Activated CD8-positive, alpha-beta memory T cell treated with anti-CD3 and anti-CD28 coated beads, Interleukin-2, amount 10 ng/mL, durations not matched to agents 7 days and 5 days (primary cell): Measurements from ENCODE around the gene UBAP2. TPM values are rescaled to one million over a fixed set of nuclear protein-coding genes. Genes with fewer than 3 reads are reported as not detected.
A peak's percentile ranks its signal among the peaks of the same experiment; 100 is the strongest.

Experiments used
- ATAC-seq: fragments of 150-1000 bp; cut with Tn5 transposase; one replicate; pipeline ENCODE4 v1.10.0; 2021; ENCODE audit warnings: moderate library complexity
- CTCF ChIA-PET: fragments of 350-600 bp; sonication (Branson Sonifier 250); formaldehyde crosslinking; loops from one replicate; lab custom pipeline; 2021; ENCODE audit warnings: antibody characterized with exemption; lab: Charles Lee
- DNase-seq: peaks from one replicate; pipeline ENCODE4 v3.0.0-alpha.2; 2020
- H3K27ac Mint-ChIP-seq: one replicate; pipeline ENCODE4 v1.8.0; 2021; ENCODE audit warnings: mild to moderate bottlenecking, mixed read lengths
- H3K27me3 Mint-ChIP-seq: one replicate; pipeline ENCODE4 v1.8.0; 2021; ENCODE audit warnings: mixed read lengths
- H3K36me3 Mint-ChIP-seq: one replicate; pipeline ENCODE4 v1.8.0; 2021; ENCODE audit warnings: mild to moderate bottlenecking, mixed read lengths
- H3K4me1 Mint-ChIP-seq: one replicate; pipeline ENCODE4 v1.8.0; 2021; ENCODE audit warnings: mixed read lengths
- H3K4me3 Mint-ChIP-seq: one replicate; pipeline ENCODE4 v1.8.0; 2021; ENCODE audit warnings: mild to moderate bottlenecking, moderate library complexity, mixed read lengths
- H3K9me3 Mint-ChIP-seq: one replicate; pipeline ENCODE4 v1.8.0; 2022; ENCODE audit warnings: low read depth, mixed read lengths
- total RNA-seq, 2 experiments: library from RNA; stranded (reverse); gene quantifications; one replicate each; pipeline ENCODE4 v1.2.3, GENCODE V29; 2021

UBAP2 gene
- total RNA-seq, 2 experiments from 2014 or later, result 50.5 to 60.9 TPM

- no peaks in the 10 kb centered on the region for H3K27me3 Mint-ChIP-seq
- no peaks in the 10 kb centered on the region for H3K9me3 Mint-ChIP-seq
- H3K4me1 Mint-ChIP-seq, result no peaks in the 10 kb centered on the region
- CTCF ChIA-PET, result interaction anchor here (0.7 to 2.0 kb wide), 5 partner anchors 13 to 109 kb away, joined by 3 to 5 read pairs (median 3); no protein-coding TSS in a partner anchor
- H3K4me3 Mint-ChIP-seq, result no peak overlapping the region
- DNase-seq (no peak), ATAC-seq (peak; percentile 50)
- H3K27ac Mint-ChIP-seq, result no peak overlapping the region
- peaks cover 33% of the 10 kb centered on the region for H3K36me3 Mint-ChIP-seq
Observed at GRCh38 chr9:33921967-33922895, 126.5 kb downstream of the UBAP2 start.

GRCh38 chr9:33919276-33919897 is 129.3 kb downstream of the UBAP2 start:
- H3K27me3 Mint-ChIP-seq, result no peaks in the 10 kb centered on the region
- H3K27ac Mint-ChIP-seq, result peak overlapping the region; percentile 41
- CTCF ChIA-PET, result no interaction called here
- ATAC-seq (no peak), DNase-seq (no peak)
- peaks cover 35% of the 10 kb centered on the region for H3K36me3 Mint-ChIP-seq
- no peaks in the 10 kb centered on the region for H3K9me3 Mint-ChIP-seq
- H3K4me1 Mint-ChIP-seq, result no peaks in the 10 kb centered on the region
- no peak overlapping the region for H3K4me3 Mint-ChIP-seq

DNA sequence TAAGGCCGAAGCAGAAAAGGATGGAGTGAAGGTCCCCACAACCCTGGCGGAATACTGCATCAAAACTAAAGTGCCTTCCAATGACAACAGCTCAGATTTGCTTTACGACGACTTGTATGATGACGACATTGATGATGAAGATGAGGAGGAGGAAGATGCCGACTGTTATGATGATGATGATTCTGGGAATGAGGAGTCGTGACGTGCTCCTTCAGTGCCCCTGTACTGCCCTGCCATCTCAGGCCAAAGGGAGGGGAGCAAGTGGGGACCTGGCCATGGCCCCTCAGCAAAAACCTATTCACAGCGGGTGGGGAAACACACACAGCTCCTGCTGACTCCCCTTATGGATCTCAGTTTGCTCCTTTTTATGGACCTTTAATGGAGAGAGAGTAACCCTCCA is 131.7 kb downstream of the UBAP2 start:
- no peak for DNase-seq
- CTCF ChIA-PET, result interaction anchor here (1.2 to 1.4 kb wide), 2 partner anchors 19 to 196 kb away, joined by 3 to 5 read pairs; no protein-coding TSS in a partner anchor
- H3K9me3 Mint-ChIP-seq, result no peaks in the 10 kb centered on the region

DNA sequence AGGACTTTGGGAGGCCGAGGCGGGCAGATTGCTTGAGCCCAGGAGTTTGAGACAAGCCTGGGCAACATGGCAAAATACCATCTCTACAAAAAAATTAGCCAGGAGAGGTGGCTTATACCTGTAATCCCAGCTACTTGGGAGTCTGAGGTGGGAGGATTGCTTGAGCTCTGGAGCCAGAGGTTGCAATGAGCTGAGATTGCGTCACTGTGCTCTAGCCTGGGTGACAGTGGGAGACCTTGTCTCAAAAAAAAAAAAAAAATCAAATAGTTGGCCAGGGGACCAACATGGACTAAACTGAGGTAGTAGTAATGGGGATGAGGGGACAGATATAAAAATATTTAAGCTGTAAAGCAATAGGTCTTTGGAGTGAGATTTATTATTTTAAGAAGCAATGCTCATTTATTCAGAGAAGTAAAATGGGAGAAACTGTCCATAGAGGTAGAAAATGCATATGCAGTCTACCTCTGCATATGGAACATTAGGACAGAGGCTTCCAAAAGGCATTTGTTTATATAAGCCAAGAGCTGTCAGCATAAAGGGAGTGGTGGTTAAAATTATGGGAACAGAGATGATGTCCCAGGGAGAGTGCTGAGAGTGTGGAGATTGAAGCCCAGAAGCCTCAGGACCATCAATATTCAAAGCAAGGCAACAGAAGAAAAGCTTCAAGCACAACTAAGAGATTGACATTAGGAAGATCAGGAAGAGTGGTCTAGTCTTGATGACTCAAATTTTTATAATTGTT is 133.6 kb downstream of the UBAP2 start:
- H3K27ac Mint-ChIP-seq, result no peak overlapping the region

More for the DNA sequence above, 131.7 kb downstream of the UBAP2 start:
- no peaks in the 10 kb centered on the region for H3K27me3 Mint-ChIP-seq
- peaks cover 31% of the 10 kb centered on the region for H3K36me3 Mint-ChIP-seq
- no peak overlapping the region for H3K27ac Mint-ChIP-seq
- H3K4me3 Mint-ChIP-seq, result no peak overlapping the region
- ATAC-seq, result no peak
- H3K4me1 Mint-ChIP-seq, result no peaks in the 10 kb centered on the region

GRCh38 chr9:33913541-33913940 is 135.1 kb downstream of the UBAP2 start:
- Mint-ChIP-seq H3K4me3 (no peak overlapping the region), H3K9me3 (no peaks in the 10 kb centered on the region), H3K4me1 (no peaks in the 10 kb centered on the region), H3K36me3 (peaks cover 23% of the 10 kb centered on the region), H3K27ac (no peak overlapping the region), H3K27me3 (no peaks in the 10 kb centered on the region)
- DNase-seq, result no peak
- no peak for ATAC-seq
- CTCF ChIA-PET, result interaction anchor here (1.4 to 2.3 kb wide), 2 partner anchors 11 to 51 kb away, joined by 3 to 6 read pairs; no protein-coding TSS in a partner anchor

More for the DNA sequence above, 133.6 kb downstream of the UBAP2 start:
- H3K36me3 Mint-ChIP-seq, result peaks cover 25% of the 10 kb centered on the region
- ATAC-seq (no peak), DNase-seq (no peak)
- no peak overlapping the region for H3K4me3 Mint-ChIP-seq
- CTCF ChIA-PET, result interaction anchor here (1.0 kb wide), 1 partner anchor 103 kb away, joined by 3 read pairs; no protein-coding TSS in a partner anchor
- no peaks in the 10 kb centered on the region for H3K9me3 Mint-ChIP-seq
- no peaks in the 10 kb centered on the region for H3K27me3 Mint-ChIP-seq
- H3K4me1 Mint-ChIP-seq, result no peaks in the 10 kb centered on the region

- CTCF ChIA-PET, result no interaction called here
- DNase-seq (no peak), ATAC-seq (no peak)
- Mint-ChIP-seq H3K9me3 (peaks cover 2% of the 10 kb centered on the region), H3K4me3 (no peak overlapping the region), H3K27me3 (no peaks in the 10 kb centered on the region), H3K4me1 (no peaks in the 10 kb centered on the region), H3K36me3 (peaks cover 25% of the 10 kb centered on the region), H3K27ac (no peak overlapping the region)
Observed at GRCh38 chr9:33908749-33909148, 139.9 kb downstream of the UBAP2 start.

DNA sequence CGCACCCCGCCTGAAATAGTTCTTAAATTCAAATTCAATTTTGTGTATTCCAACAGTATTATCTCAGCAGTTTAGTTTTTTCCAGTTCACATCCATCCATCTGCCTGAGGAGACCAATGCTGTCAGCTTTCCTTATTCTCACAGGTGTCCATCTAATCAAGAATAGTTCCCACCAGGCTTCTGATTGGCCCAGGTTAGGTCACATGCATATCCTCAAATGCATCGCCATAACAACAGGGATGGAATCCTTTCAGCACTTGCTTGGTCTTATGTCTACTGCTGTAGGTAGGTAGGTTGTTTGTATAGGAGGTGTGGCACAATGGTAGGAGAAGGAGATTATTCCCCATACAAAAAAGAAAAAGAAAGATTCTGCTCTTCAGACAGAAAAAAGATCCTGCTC is 140.6 kb downstream of the UBAP2 start:
- Mint-ChIP-seq H3K4me1 (peaks cover 6% of the 10 kb centered on the region), H3K27me3 (no peaks in the 10 kb centered on the region), H3K4me3 (no peak overlapping the region), H3K27ac (peak overlapping the region; percentile 54), H3K36me3 (peaks cover 28% of the 10 kb centered on the region), H3K9me3 (peaks cover 2% of the 10 kb centered on the region)
- DNase-seq, result no peak
- no peak for ATAC-seq
- CTCF ChIA-PET, result no interaction called here

DNA sequence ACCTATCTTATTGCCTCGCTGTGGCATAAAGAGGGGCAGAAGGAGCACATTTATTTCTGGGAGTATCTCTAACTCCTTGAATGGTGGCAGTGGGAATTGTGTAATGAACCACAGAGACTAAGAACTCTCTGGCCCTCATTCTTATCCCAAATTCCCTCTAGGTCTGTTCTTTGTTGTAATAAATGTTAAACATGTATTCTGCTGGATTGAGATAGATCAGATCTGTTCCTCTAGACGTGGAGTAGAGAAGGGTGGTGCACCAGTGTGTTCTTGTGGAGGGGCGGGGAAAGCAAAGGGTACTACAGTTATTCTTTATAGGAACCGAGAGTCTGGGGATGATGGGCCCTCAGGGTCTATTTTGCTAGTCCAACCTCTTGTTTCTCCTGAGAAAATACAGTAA is 141.3 kb downstream of the UBAP2 start:
- Mint-ChIP-seq H3K36me3 (peaks cover 27% of the 10 kb centered on the region), H3K4me3 (no peak overlapping the region), H3K27me3 (no peaks in the 10 kb centered on the region), H3K9me3 (peaks cover 2% of the 10 kb centered on the region), H3K27ac (no peak overlapping the region), H3K4me1 (peaks cover 7% of the 10 kb centered on the region)
- ATAC-seq, result no peak
- CTCF ChIA-PET, result interaction anchor here (1.9 kb wide), 1 partner anchor 18 kb away, joined by 5 read pairs; no protein-coding TSS in a partner anchor
- no peak for DNase-seq

GRCh38 chr9:33906769-33907168 is 141.9 kb downstream of the UBAP2 start:
- H3K27me3 Mint-ChIP-seq, result no peaks in the 10 kb centered on the region
- no peak overlapping the region for H3K4me3 Mint-ChIP-seq
- ATAC-seq (no peak), DNase-seq (no peak)
- peaks cover 7% of the 10 kb centered on the region for H3K4me1 Mint-ChIP-seq
- CTCF ChIA-PET, result interaction anchor here (1.9 kb wide), 1 partner anchor 18 kb away, joined by 5 read pairs; no protein-coding TSS in a partner anchor
- peaks cover 26% of the 10 kb centered on the region for H3K36me3 Mint-ChIP-seq
- H3K9me3 Mint-ChIP-seq, result peaks cover 2% of the 10 kb centered on the region
- no peak overlapping the region for H3K27ac Mint-ChIP-seq

DNA sequence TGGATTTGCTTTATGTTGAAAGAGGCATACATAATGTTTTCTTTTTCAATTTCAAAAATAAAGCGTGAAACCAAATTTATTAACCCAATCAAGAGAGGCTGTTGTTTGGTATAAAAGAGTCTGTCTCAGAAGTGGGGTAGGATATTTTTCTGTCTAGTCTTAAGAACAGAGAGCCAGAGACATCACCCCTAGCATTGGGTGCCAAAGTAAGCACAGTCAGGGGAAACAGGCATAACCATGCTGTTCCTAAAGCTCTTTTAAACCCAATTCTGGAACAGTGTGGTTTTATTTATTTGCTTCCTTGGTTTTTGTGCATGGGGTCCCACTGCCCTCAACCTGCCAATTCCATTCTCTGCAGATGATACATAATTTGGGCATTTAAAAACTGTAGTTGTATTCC is 143.6 kb downstream of the UBAP2 start:
- Mint-ChIP-seq H3K9me3 (peaks cover 2% of the 10 kb centered on the region), H3K27me3 (no peaks in the 10 kb centered on the region), H3K27ac (no peak overlapping the region), H3K4me3 (no peak overlapping the region), H3K36me3 (peaks cover 32% of the 10 kb centered on the region), H3K4me1 (peaks cover 7% of the 10 kb centered on the region)
- ATAC-seq (no peak), DNase-seq (no peak)
- CTCF ChIA-PET, result interaction anchor here (0.6 to 1.3 kb wide), 2 partner anchors 92 to 189 kb away, joined by 3 to 5 read pairs; no protein-coding TSS in a partner anchor

GRCh38 chr9:33903157-33903780 is 145.4 kb downstream of the UBAP2 start:
- H3K9me3 Mint-ChIP-seq, result peaks cover 2% of the 10 kb centered on the region
- H3K27me3 Mint-ChIP-seq, result no peaks in the 10 kb centered on the region
- ATAC-seq (no peak), DNase-seq (no peak)
- no peak overlapping the region for H3K4me3 Mint-ChIP-seq
- H3K4me1 Mint-ChIP-seq, result peaks cover 7% of the 10 kb centered on the region
- CTCF ChIA-PET, result no interaction called here
- no peak overlapping the region for H3K27ac Mint-ChIP-seq
- H3K36me3 Mint-ChIP-seq, result peaks cover 28% of the 10 kb centered on the region

GRCh38 chr9:33894316-33894715 is 154.4 kb downstream of the UBAP2 start:
- Mint-ChIP-seq H3K27ac (no peak overlapping the region), H3K4me3 (no peak overlapping the region), H3K4me1 (peaks cover 1% of the 10 kb centered on the region), H3K9me3 (no peaks in the 10 kb centered on the region), H3K36me3 (peaks cover 13% of the 10 kb centered on the region), H3K27me3 (no peaks in the 10 kb centered on the region)
- ATAC-seq, result no peak
- CTCF ChIA-PET, result no interaction called here
- no peak for DNase-seq
